SK-N-SH treated with all-trans-retinoic acid at 6 μM for 48 hours (cell line): ENCODE results near the gene IL16.

ENCODE experiments used
- ARNTL ChIP-seq: fragments of 450-650 bp; formaldehyde crosslinking; IDR thresholded peaks from 2 replicates; pipeline ENCODE4 v1.5.0; 2020; ENCODE audit warnings: low read depth, mild to moderate bottlenecking, moderate library complexity, borderline replicate concordance
- ESRRG ChIP-seq: fragments of 250-450 bp; sonication (Bioruptor Pico); IDR thresholded peaks from 2 replicates; pipeline ENCODE4 v1.6.1; 2021; ENCODE audit warnings: mild to moderate bottlenecking
- GLIS3 ChIP-seq: fragments of 250-450 bp; sonication (Bioruptor Pico); IDR thresholded peaks from 2 replicates; pipeline ENCODE4 v1.5.0; 2020; ENCODE audit warnings: mild to moderate bottlenecking, moderate library complexity
- PATZ1 ChIP-seq: fragments of 250-450 bp; sonication (Bioruptor Pico); IDR thresholded peaks from 2 replicates; pipeline ENCODE4 v1.8.0; 2020; ENCODE audit warnings: mild to moderate bottlenecking, moderate library complexity, borderline replicate concordance
- RARB ChIP-seq: fragments of 250-450 bp; sonication (Bioruptor Pico); IDR thresholded peaks from 2 replicates; pipeline ENCODE4 v1.8.0; 2021; ENCODE audit warnings: mild to moderate bottlenecking, moderate library complexity
- ZC3H10 ChIP-seq: fragments of 250-450 bp; sonication (Bioruptor Pico); IDR thresholded peaks from 2 replicates; pipeline ENCODE4 v1.5.1; 2021; ENCODE audit warnings: mild to moderate bottlenecking, moderate library complexity
- ZFP3 ChIP-seq: fragments of 250-450 bp; sonication (Bioruptor Pico); IDR thresholded peaks from 2 replicates; pipeline ENCODE4 v1.5.0; 2020; ENCODE audit warnings: mild to moderate bottlenecking, moderate library complexity
- ZFP30 ChIP-seq: fragments of 450-650 bp; formaldehyde crosslinking; IDR thresholded peaks from 2 replicates; pipeline ENCODE4 v1.5.0; 2022; ENCODE audit warnings: mild to moderate bottlenecking, moderate library complexity

- TF ChIP-seq ESRRG (CRISPR knock-in tag) = no peak
- TF ChIP-seq ZFP30 = no peak
- TF ChIP-seq PATZ1 (CRISPR knock-in tag) = no peak
- TF ChIP-seq GLIS3 (CRISPR knock-in tag) = no peak
- no peak for TF ChIP-seq ZC3H10
- TF ChIP-seq RARB = no peak
- no peak for TF ChIP-seq ZFP3 (CRISPR knock-in tag)
- TF ChIP-seq ARNTL (CRISPR knock-in tag) = no peak
Measured at GRCh38 chr15:81182756-81183438, 13.8 kb upstream of the IL16 start.
